WTC11 (cell line): ENCODE results near the gene MAST4. TPM values are rescaled to one million over a fixed set of nuclear protein-coding genes. Genes with fewer than 3 reads are reported as not detected.

Experiments
- ATAC-seq: fragments of 200-7000 bp; cut with Tn5 transposase; 2 replicates; pipeline ENCODE4 v1.10.0; 2021; ENCODE audit warnings: mild to moderate bottlenecking, moderate library complexity
- CTCF ChIA-PET: fragments of 300-600 bp; sonication (Branson Sonifier 250); formaldehyde crosslinking; loops from one replicate; lab custom pipeline; 2021; ENCODE audit warnings: antibody characterized with exemption; lab: Charles Lee
- POLR2A ChIA-PET: fragments of 350-600 bp; sonication (Branson Sonifier 250); formaldehyde crosslinking; loops from one replicate; lab custom pipeline; 2021; ENCODE audit warnings: antibody characterized with exemption; lab: Charles Lee
- DNase-seq: peaks from one replicate; pipeline ENCODE4 v3.0.0; 2021; ENCODE audit warnings: low spot score
- H3K27ac Mint-ChIP-seq: 2 replicates; pipeline ENCODE4 v1.8.0; 2021; ENCODE audit warnings: mixed read lengths
- H3K27me3 Mint-ChIP-seq: 2 replicates; pipeline ENCODE4 v1.8.0; 2021; ENCODE audit warnings: low read depth, mild to moderate bottlenecking, moderate library complexity, mixed read lengths
- H3K36me3 Mint-ChIP-seq: 2 replicates; pipeline ENCODE4 v1.8.0; 2021; ENCODE audit warnings: mixed read lengths
- H3K4me1 Mint-ChIP-seq: 2 replicates; pipeline ENCODE4 v1.8.0; 2022; ENCODE audit warnings: mixed read lengths
- H3K4me3 Mint-ChIP-seq: 2 replicates; pipeline ENCODE4 v1.8.0; 2021; ENCODE audit warnings: mild to moderate bottlenecking, moderate library complexity, mixed read lengths
- H3K9me3 Mint-ChIP-seq: 2 replicates; pipeline ENCODE4 v1.8.0; 2021; ENCODE audit warnings: mixed read lengths
- ELF4 ChIP-seq: sonication (generic); formaldehyde crosslinking; IDR thresholded peaks from 2 replicates; pipeline ENCODE4 v1.8.1; 2022; ENCODE audit warnings: low read depth, mild to moderate bottlenecking, moderate library complexity, missing genetic modification reagents
- ESRRA ChIP-seq: sonication (generic); formaldehyde crosslinking; IDR thresholded peaks from 2 replicates; pipeline ENCODE4 v1.8.1; 2022; ENCODE audit warnings: mild to moderate bottlenecking, missing genetic modification reagents, borderline replicate concordance
- GABPB1 ChIP-seq: sonication (generic); formaldehyde crosslinking; IDR thresholded peaks from 2 replicates; pipeline ENCODE4 v1.8.1; 2023; ENCODE audit warnings: mild to moderate bottlenecking, missing genetic modification reagents
- HMGA2 ChIP-seq: fragments of 250-450 bp; sonication (Bioruptor Pico); IDR thresholded peaks from 2 replicates; pipeline ENCODE4 v1.4.0; 2021; ENCODE audit warnings: mild to moderate bottlenecking, moderate library complexity
- JAZF1 ChIP-seq: fragments of 250-450 bp; sonication (Bioruptor Pico); IDR thresholded peaks from 2 replicates; pipeline ENCODE4 v1.9.0; 2021; ENCODE audit warnings: moderate library complexity, mild to moderate bottlenecking, inconsistent platforms
- JUN ChIP-seq: sonication (generic); formaldehyde crosslinking; IDR thresholded peaks from 2 replicates; pipeline ENCODE4 v1.8.0; 2023; ENCODE audit warnings: mild to moderate bottlenecking, missing genetic modification reagents
- PRRX2 ChIP-seq: fragments of 250-450 bp; sonication (Bioruptor Pico); IDR thresholded peaks from 2 replicates; pipeline ENCODE4 v1.8.0; 2021; ENCODE audit warnings: mild to moderate bottlenecking
- SMAD4 ChIP-seq: sonication (generic); formaldehyde crosslinking; IDR thresholded peaks from 2 replicates; pipeline ENCODE4 v1.8.0; 2022; ENCODE audit warnings: mild to moderate bottlenecking, missing genetic modification reagents
- TCF7 ChIP-seq: sonication (generic); formaldehyde crosslinking; IDR thresholded peaks from 2 replicates; pipeline ENCODE4 v1.8.0; 2022; ENCODE audit warnings: mild to moderate bottlenecking, low read depth, missing genetic modification reagents, moderate library complexity
- TP53 ChIP-seq: sonication (generic); formaldehyde crosslinking; IDR thresholded peaks from 2 replicates; pipeline ENCODE4 v1.8.1; 2023; ENCODE audit warnings: mild to moderate bottlenecking, missing genetic modification reagents
- ZBTB21 ChIP-seq: sonication (generic); formaldehyde crosslinking; IDR thresholded peaks from 2 replicates; pipeline ENCODE4 v1.8.1; 2023; ENCODE audit warnings: mild to moderate bottlenecking, missing genetic modification reagents, borderline replicate concordance
- ZNF138 ChIP-seq: sonication (generic); formaldehyde crosslinking; conservative IDR thresholded peaks from 2 replicates; pipeline ENCODE4 v1.8.1; 2022; ENCODE audit warnings: mild to moderate bottlenecking, moderate library complexity, missing genetic modification reagents
- ZNF317 ChIP-seq: sonication (generic); formaldehyde crosslinking; IDR thresholded peaks from 2 replicates; pipeline ENCODE4 v1.8.1; 2023; ENCODE audit warnings: low read depth, mild to moderate bottlenecking, moderate library complexity, missing genetic modification reagents, borderline replicate concordance
- total RNA-seq: library from RNA; stranded (reverse); gene quantifications from 3 replicates; pipeline ENCODE4 v1.2.3, GENCODE V29; 2021
- TF ChIP-seq, protein P1 (sequence below): fragments of 250-450 bp; sonication (Bioruptor Pico); IDR thresholded peaks from 2 replicates; pipeline ENCODE4 v1.9.0; 2021; ENCODE audit warnings: moderate library complexity, mild to moderate bottlenecking, inconsistent platforms, borderline replicate concordance
- TF ChIP-seq, protein P2 (sequence below): sonication (generic); formaldehyde crosslinking; IDR thresholded peaks from 2 replicates; pipeline ENCODE4 v1.8.1; 2023; ENCODE audit warnings: mild to moderate bottlenecking, missing genetic modification reagents, moderate library complexity
- TF ChIP-seq, protein P3 (sequence below): sonication (generic); formaldehyde crosslinking; IDR thresholded peaks from 2 replicates; pipeline ENCODE4 v1.8.1; 2022; ENCODE audit warnings: low read depth, mild to moderate bottlenecking, moderate library complexity, missing genetic modification reagents, borderline replicate concordance
- TF ChIP-seq, protein P4 (sequence below): sonication (generic); formaldehyde crosslinking; IDR thresholded peaks from 2 replicates; pipeline ENCODE4 v1.8.0; 2023; ENCODE audit warnings: missing genetic modification reagents, mild to moderate bottlenecking, borderline replicate concordance
- TF ChIP-seq, protein P5 (sequence below): fragments of 200-600 bp; IDR thresholded peaks from 2 replicates; pipeline ENCODE4 v1.8.0; 2022; ENCODE audit warnings: antibody characterized with exemption
- TF ChIP-seq, protein P6 (sequence below): fragments of 250-450 bp; sonication (Bioruptor Pico); IDR thresholded peaks from 2 replicates; pipeline ENCODE4 v1.9.0; 2021; ENCODE audit warnings: mild to moderate bottlenecking, borderline replicate concordance
- TF ChIP-seq, protein P7 (sequence below): sonication (generic); formaldehyde crosslinking; IDR thresholded peaks from 2 replicates; pipeline ENCODE4 v1.8.0; 2022; ENCODE audit warnings: mild to moderate bottlenecking, missing genetic modification reagents

The MAST4 gene
- total RNA-seq, 1 experiment from 2014 or later, result 8.0 TPM

GRCh38 chr5:66896171-66896570 lies 300.0 kb downstream of the MAST4 start:
- CTCF ChIA-PET, result no interaction called here
- Mint-ChIP-seq H3K4me1 (peaks cover 27% of the 10 kb centered on the region), H3K36me3 (no peaks in the 10 kb centered on the region), H3K27ac (no peak overlapping the region), H3K4me3 (no peak overlapping the region), H3K9me3 (no peaks in the 10 kb centered on the region), H3K27me3 (peaks cover 36% of the 10 kb centered on the region)
- POLR2A ChIA-PET, result no interaction called here
- no peak for TF ChIP-seq TCF7 (CRISPR knock-in tag)
- TF ChIP-seq, protein P1, sequence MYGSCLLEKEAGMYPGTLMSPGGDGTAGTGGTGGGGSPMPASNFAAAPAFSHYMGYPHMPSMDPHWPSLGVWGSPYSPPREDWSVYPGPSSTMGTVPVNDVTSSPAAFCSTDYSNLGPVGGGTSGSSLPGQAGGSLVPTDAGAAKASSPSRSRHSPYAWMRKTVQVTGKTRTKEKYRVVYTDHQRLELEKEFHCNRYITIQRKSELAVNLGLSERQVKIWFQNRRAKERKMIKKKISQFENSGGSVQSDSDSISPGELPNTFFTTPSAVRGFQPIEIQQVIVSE (CRISPR knock-in tag), result no peak
- TF ChIP-seq ZNF138 (CRISPR knock-in tag), result no peak
- TF ChIP-seq GABPB1, result no peak
- no peak for TF ChIP-seq TP53 (CRISPR knock-in tag)
- TF ChIP-seq SMAD4 (CRISPR knock-in tag), result no peak
- TF ChIP-seq, protein P2, sequence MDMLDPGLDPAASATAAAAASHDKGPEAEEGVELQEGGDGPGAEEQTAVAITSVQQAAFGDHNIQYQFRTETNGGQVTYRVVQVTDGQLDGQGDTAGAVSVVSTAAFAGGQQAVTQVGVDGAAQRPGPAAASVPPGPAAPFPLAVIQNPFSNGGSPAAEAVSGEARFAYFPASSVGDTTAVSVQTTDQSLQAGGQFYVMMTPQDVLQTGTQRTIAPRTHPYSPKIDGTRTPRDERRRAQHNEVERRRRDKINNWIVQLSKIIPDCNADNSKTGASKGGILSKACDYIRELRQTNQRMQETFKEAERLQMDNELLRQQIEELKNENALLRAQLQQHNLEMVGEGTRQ, result no peak
- TF ChIP-seq, protein P3, sequence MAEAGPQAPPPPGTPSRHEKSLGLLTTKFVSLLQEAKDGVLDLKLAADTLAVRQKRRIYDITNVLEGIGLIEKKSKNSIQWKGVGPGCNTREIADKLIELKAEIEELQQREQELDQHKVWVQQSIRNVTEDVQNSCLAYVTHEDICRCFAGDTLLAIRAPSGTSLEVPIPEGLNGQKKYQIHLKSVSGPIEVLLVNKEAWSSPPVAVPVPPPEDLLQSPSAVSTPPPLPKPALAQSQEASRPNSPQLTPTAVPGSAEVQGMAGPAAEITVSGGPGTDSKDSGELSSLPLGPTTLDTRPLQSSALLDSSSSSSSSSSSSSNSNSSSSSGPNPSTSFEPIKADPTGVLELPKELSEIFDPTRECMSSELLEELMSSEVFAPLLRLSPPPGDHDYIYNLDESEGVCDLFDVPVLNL (CRISPR knock-in tag), result no peak
- TF ChIP-seq, protein P4, sequence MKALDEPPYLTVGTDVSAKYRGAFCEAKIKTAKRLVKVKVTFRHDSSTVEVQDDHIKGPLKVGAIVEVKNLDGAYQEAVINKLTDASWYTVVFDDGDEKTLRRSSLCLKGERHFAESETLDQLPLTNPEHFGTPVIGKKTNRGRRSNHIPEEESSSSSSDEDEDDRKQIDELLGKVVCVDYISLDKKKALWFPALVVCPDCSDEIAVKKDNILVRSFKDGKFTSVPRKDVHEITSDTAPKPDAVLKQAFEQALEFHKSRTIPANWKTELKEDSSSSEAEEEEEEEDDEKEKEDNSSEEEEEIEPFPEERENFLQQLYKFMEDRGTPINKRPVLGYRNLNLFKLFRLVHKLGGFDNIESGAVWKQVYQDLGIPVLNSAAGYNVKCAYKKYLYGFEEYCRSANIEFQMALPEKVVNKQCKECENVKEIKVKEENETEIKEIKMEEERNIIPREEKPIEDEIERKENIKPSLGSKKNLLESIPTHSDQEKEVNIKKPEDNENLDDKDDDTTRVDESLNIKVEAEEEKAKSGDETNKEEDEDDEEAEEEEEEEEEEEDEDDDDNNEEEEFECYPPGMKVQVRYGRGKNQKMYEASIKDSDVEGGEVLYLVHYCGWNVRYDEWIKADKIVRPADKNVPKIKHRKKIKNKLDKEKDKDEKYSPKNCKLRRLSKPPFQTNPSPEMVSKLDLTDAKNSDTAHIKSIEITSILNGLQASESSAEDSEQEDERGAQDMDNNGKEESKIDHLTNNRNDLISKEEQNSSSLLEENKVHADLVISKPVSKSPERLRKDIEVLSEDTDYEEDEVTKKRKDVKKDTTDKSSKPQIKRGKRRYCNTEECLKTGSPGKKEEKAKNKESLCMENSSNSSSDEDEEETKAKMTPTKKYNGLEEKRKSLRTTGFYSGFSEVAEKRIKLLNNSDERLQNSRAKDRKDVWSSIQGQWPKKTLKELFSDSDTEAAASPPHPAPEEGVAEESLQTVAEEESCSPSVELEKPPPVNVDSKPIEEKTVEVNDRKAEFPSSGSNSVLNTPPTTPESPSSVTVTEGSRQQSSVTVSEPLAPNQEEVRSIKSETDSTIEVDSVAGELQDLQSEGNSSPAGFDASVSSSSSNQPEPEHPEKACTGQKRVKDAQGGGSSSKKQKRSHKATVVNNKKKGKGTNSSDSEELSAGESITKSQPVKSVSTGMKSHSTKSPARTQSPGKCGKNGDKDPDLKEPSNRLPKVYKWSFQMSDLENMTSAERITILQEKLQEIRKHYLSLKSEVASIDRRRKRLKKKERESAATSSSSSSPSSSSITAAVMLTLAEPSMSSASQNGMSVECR (CRISPR knock-in tag), result no peak
- no peak for TF ChIP-seq PRRX2 (CRISPR knock-in tag)
- no peak for TF ChIP-seq JUN
- no peak for TF ChIP-seq ZBTB21
- no peak for TF ChIP-seq HMGA2
- TF ChIP-seq, protein P5, sequence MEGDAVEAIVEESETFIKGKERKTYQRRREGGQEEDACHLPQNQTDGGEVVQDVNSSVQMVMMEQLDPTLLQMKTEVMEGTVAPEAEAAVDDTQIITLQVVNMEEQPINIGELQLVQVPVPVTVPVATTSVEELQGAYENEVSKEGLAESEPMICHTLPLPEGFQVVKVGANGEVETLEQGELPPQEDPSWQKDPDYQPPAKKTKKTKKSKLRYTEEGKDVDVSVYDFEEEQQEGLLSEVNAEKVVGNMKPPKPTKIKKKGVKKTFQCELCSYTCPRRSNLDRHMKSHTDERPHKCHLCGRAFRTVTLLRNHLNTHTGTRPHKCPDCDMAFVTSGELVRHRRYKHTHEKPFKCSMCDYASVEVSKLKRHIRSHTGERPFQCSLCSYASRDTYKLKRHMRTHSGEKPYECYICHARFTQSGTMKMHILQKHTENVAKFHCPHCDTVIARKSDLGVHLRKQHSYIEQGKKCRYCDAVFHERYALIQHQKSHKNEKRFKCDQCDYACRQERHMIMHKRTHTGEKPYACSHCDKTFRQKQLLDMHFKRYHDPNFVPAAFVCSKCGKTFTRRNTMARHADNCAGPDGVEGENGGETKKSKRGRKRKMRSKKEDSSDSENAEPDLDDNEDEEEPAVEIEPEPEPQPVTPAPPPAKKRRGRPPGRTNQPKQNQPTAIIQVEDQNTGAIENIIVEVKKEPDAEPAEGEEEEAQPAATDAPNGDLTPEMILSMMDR, result no peak
- no peak for TF ChIP-seq JAZF1 (CRISPR knock-in tag)
- TF ChIP-seq ELF4 (CRISPR knock-in tag), result no peak
- TF ChIP-seq, protein P6, sequence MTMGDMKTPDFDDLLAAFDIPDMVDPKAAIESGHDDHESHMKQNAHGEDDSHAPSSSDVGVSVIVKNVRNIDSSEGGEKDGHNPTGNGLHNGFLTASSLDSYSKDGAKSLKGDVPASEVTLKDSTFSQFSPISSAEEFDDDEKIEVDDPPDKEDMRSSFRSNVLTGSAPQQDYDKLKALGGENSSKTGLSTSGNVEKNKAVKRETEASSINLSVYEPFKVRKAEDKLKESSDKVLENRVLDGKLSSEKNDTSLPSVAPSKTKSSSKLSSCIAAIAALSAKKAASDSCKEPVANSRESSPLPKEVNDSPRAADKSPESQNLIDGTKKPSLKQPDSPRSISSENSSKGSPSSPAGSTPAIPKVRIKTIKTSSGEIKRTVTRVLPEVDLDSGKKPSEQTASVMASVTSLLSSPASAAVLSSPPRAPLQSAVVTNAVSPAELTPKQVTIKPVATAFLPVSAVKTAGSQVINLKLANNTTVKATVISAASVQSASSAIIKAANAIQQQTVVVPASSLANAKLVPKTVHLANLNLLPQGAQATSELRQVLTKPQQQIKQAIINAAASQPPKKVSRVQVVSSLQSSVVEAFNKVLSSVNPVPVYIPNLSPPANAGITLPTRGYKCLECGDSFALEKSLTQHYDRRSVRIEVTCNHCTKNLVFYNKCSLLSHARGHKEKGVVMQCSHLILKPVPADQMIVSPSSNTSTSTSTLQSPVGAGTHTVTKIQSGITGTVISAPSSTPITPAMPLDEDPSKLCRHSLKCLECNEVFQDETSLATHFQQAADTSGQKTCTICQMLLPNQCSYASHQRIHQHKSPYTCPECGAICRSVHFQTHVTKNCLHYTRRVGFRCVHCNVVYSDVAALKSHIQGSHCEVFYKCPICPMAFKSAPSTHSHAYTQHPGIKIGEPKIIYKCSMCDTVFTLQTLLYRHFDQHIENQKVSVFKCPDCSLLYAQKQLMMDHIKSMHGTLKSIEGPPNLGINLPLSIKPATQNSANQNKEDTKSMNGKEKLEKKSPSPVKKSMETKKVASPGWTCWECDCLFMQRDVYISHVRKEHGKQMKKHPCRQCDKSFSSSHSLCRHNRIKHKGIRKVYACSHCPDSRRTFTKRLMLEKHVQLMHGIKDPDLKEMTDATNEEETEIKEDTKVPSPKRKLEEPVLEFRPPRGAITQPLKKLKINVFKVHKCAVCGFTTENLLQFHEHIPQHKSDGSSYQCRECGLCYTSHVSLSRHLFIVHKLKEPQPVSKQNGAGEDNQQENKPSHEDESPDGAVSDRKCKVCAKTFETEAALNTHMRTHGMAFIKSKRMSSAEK (CRISPR knock-in tag), result no peak
- TF ChIP-seq, protein P7, sequence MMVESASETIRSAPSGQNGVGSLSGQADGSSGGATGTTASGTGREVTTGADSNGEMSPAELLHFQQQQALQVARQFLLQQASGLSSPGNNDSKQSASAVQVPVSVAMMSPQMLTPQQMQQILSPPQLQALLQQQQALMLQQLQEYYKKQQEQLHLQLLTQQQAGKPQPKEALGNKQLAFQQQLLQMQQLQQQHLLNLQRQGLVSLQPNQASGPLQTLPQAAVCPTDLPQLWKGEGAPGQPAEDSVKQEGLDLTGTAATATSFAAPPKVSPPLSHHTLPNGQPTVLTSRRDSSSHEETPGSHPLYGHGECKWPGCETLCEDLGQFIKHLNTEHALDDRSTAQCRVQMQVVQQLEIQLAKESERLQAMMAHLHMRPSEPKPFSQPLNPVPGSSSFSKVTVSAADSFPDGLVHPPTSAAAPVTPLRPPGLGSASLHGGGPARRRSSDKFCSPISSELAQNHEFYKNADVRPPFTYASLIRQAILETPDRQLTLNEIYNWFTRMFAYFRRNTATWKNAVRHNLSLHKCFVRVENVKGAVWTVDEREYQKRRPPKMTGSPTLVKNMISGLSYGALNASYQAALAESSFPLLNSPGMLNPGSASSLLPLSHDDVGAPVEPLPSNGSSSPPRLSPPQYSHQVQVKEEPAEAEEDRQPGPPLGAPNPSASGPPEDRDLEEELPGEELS (CRISPR knock-in tag), result no peak
- TF ChIP-seq ESRRA, result no peak
- no peak for TF ChIP-seq ZNF317
- ATAC-seq (no peak), DNase-seq (no peak)
